ENCODE measurements around the gene APOL3.

GRCh38 chr22:36193171-36193570 is 32.6 kb upstream of the APOL3 start:
- TF ChIP-seq CTCF (conservative IDR thresholded peaks at IDR 0.05; ENCODE audit: low read length) (no peak), EZH2phosphoT487 (IDR thresholded peaks at IDR 0.05; ENCODE audit: borderline replicate concordance) (no peak)
